ENCODE results near the gene FGF22. TPM values are rescaled to one million over a fixed set of nuclear protein-coding genes. Genes with fewer than 3 reads are reported as not detected.
"Not testable (repeated sequence)": the region's sequence is repeated elsewhere in the genome, so short reads cannot be mapped to it uniquely, and the experiment has no call there.

Gene FGF22
- total RNA-seq, 1 experiment from 2014 or later: not detected

DNA sequence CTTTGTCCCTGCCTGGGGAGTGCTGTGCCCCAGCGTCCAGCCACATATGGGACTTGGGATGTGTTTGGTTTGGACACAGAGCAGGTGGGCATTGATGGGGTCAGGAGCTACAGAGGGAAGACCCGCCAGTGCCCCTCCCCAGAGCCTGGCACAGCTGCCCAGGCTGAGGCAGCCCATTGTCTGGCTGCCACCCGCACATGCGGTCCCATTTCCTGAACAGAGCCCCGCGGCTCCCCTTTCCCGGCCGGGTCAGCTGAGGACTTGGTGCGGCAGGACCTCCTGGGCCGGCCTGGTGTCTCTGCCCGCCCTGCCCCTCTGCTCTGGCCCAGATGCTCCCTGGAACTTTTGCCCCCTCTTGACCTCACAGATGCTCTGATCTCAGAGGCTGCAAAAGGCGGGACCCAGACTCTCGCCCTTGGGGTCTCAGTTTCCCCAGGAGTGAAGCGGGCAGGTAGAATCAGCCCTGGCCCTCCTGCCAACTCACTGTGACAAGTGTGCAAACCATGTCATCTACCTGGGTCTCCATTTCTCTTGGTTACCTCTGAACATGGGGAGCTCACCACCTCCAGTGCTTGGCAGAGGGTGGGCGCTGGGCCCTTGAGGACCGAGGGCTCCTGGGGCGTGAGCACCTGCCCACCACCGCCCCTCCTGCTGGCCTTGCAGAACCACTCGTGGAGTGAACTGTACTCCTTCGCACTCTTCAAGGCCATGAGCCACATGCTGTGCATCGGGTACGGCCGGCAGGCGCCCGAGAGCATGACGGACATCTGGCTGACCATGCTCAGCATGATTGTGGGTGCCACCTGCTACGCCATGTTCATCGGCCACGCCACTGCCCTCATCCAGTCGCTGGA is 32.2 kb upstream of the FGF22 start:
- DNase-seq (ENCODE audit: low read depth): no peak

DNA sequence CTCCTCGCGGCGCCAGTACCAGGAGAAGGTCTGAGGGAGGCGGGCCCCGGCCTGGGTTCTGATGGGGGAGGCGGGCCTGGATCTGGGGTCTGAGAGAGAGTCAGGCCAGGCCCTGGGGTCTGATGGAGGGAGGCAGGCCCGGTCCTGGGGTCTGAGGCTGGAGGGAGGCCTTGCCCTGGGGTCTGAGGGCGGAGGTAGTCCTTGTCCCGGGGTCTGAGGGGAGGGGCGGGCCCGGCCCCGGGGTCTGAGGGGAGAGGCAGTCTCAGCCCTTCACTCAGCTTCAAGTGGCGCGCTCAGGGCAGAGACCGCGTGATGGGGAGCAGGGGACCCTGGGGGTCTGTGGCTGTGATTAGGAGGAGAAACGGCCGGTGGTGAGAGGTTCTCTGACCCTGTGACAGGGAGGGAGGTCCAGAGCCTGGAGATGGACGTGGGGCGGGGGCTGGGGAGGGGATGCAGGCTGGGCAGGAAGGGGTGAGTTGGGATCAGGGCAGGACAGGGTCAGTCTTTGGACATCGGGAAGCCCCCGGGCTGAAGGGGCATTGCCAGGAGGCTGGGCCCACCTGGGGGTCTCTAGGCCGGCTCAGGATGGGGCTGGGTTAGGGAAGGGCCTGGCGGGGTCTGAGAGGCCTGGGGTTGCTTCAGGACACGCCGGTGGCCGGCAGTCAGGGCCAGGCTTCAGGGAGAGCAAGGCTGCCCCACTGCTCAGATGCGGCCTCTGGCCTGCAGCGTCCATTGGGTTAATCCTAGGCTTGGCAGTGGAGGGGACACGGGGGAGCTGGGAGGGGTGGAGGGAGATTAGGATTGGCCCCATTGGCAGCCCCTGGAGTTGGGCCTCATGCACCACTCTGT is 31.3 kb upstream of the FGF22 start:
- DNase-seq (ENCODE audit: low read depth): no peak

DNA sequence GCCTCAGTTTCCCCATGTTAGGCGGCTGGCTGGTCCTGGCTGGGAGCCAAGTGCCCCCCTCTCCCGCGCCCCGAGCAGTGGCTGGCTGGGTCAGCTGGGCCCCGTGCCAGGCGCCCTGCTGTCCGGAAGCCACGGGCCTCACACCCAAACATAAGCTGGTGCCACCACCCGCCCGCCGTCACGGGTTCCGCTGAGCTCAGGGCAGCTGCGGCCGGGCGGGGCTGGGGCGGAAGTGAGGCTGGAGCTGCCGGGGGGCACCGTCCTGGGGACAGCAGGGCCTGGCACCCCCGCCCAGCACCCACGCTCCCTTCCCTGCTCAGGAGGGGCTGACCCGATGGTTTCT is 30.7 kb upstream of the FGF22 start:
- DNase-seq (ENCODE audit: low read depth): peak; percentile 58

DNA sequence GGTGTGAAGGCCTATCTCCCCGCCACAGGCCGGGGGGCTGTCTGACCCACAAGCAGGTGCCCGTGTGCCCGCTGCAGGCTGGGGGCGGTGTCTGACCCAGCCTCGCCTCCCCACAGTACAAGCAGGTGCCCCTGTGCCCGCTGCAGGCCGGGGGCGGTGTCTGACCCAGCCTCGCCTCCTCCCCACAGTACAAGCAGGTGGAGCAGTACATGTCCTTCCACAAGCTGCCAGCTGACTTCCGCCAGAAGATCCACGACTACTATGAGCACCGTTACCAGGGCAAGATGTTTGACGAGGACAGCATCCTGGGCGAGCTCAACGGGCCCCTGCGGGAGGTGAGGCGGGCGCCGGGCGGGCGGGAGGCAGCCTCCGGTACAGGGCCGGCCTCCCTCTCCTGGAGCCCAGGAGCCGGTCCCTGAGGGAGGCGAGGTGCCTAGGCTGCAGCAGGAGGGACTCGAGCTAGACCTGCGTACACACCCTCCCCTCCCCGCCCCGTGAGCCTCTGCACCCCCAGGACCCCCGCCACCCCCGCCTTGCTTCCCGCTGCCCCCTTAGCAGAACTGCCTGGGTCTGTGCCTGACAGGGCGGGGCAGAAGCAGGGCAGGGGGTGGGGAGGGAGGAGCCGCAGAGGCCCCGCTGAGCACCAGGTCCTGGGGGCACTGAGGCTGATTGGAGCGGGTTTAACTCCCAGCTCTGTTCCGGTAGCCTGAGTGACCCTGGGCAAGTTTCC is 29.4 kb upstream of the FGF22 start:
- DNase-seq (ENCODE audit: low read depth): peak; percentile 23

DNA sequence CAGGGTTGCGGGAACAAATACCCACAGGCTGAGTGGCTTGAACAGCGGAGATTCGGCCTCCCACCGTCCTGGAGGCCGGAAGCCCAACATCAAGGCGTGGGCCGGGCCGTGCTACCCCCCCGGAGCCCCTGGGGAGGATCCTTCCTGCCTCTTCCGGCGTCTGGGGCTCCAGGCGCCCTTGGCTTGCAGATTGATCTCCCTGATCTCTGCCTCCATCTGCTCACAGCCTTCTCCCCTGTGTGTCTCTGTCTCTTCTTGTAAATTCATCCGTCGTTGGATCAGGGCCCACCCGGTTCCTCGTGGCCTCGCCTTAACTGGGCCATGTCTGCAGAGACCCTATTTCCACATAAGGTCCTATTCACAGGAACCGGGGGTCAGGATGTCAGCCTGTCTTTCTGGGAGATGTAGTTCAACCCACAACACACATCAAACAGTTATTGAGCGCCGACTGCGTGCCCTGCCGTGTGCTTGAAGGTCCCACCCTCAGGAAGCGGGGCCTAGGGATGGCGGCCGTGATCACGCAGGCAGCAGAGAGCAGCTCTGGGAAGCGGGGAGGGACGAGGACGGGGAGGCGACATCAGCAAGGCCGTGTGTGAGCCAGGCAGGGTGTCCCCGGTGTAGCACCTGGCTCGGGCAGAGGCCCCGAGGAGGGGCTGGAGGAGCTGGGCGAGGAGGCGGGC is 28.7 kb upstream of the FGF22 start:
- DNase-seq (ENCODE audit: low read depth): peak; percentile 83

DNA sequence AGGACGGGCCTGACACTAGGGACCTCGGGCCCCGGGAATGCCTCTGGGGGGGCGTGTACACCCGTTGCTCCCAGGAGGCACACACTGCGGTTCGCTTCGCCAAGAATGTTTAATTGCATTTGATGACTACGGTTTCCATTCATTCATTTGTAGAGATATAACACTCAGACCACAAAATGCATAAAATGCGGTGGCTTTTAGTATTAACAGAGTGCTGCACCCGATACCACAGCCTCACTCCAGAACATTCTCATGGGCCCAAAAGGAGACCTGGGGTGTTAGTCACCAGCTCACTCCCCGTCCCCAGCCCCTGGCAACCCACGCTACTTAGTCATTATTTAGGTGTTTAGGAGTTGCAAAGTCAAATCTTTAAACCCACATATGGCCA is 28.2 kb upstream of the FGF22 start:
- peak; percentile 98 for DNase-seq (ENCODE audit: low read depth)

DNA sequence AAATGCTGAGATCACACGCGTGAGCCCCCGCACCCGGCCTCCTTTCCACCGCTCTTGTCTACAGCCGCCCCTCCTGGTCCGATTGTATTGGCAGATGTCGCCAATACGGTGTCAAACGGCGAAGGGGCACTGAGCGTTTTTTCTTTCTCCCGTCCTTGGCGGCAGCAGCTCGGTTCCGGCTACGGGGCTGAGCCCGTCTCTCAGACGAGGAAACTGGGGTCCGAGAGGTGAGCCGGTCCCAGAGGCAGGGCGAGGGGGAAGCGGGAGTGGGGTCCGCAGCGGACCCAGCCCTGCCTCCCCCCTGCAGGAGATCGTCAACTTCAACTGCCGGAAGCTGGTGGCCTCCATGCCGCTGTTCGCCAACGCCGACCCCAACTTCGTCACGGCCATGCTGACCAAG is 26.7 kb upstream of the FGF22 start:
- no peak for DNase-seq (ENCODE audit: low read depth)

DNA sequence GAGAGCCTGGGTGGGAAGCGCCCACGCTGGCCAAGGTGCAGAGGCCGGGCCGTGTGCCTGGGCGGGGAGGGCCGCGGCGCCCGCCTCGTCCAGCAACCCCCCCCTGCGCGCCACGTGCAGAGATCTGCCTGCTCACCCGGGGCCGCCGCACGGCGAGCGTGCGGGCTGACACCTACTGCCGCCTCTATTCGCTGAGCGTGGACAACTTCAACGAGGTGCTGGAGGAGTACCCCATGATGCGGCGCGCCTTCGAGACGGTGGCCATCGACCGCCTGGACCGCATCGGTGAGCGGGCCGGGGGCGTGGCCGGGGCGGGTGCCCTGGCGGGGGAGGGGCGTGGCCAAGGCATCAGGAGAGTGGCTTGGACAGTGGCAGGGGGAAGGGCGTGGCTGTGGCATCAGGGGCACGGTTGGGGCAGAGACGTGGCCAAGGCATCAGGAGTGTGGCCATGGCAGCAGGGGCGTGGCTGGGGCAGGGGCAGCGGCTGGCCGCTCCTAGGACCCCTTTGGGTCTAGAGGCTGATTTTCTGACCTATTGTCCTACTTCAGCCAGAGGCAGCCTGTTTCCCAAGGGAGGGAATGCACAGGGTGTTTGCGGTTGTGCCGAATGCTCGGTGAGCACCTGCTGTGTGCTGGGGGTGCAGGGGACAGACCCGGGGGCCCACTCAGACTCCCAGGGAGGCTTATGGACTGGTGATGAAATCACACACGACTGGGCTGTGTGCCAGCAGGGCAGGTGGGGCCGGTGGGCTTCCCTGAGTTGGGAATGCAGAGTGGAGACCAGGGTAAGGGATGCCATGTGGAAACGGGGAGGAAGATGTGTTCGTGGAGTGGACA is 25.7 kb upstream of the FGF22 start:
- no peak for DNase-seq (ENCODE audit: low read depth)

DNA sequence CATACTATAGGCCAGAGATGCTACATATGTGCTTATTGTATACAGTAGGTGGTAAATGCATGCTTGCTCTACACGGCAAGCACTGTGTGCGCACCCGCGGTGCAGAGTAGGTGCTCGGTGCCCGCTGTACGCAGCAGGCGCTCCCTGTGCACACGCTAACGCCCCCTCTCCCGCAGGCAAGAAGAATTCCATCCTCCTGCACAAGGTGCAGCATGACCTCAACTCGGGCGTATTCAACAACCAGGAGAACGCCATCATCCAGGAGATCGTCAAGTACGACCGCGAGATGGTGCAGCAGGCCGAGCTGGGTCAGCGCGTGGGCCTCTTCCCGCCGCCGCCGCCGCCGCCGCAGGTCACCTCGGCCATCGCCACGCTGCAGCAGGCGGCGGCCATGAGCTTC is 24.1 kb upstream of the FGF22 start:
- DNase-seq (ENCODE audit: low read depth): no peak

DNA sequence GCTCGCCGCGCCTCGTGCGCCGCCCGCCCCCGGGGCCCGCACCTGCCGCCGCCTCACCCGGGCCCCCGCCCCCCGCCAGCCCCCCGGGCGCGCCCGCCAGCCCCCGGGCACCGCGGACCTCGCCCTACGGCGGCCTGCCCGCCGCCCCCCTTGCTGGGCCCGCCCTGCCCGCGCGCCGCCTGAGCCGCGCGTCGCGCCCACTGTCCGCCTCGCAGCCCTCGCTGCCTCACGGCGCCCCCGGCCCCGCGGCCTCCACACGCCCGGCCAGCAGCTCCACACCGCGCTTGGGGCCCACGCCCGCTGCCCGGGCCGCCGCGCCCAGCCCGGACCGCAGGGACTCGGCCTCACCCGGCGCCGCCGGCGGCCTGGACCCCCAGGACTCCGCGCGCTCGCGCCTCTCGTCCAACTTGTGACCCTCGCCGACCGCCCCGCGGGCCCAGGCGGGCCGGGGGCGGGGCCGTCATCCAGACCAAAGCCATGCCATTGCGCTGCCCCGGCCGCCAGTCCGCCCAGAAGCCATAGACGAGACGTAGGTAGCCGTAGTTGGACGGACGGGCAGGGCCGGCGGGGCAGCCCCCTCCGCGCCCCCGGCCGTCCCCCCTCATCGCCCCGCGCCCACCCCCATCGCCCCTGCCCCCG is 23.5 kb upstream of the FGF22 start:
- DNase-seq (ENCODE audit: low read depth): no peak

DNA sequence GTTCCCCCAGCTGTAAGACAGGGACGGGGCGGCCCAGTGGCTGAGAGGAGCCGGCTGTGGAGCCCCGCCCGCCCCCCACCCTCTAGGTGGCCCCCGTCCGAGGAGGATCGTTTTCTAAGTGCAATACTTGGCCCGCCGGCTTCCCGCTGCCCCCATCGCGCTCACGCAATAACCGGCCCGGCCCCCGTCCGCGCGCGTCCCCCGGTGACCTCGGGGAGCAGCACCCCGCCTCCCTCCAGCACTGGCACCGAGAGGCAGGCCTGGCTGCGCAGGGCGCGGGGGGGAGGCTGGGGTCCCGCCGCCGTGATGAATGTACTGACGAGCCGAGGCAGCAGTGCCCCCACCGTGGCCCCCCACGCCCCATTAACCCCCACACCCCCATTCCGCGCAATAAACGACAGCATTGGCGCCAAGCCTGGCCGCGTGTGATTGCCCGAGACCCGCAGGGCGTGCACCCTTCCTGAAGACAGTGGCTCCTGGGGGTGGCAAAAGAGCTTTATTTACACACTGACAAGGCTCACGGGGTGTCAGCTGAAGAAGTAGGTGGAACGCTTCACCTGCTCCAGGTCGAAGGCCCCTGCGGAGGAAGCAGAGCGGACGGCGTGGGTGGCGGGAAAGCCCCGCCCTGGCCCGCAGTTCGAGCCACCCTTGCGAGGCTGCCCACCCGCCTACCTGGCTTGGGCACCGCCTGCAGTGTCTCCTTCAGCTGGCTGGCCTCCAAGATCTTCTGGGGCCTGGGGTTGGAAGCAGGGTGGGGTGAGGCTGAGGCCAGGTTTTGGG is 22.7 kb upstream of the FGF22 start:
- no peak for DNase-seq (ENCODE audit: low read depth)

DNA sequence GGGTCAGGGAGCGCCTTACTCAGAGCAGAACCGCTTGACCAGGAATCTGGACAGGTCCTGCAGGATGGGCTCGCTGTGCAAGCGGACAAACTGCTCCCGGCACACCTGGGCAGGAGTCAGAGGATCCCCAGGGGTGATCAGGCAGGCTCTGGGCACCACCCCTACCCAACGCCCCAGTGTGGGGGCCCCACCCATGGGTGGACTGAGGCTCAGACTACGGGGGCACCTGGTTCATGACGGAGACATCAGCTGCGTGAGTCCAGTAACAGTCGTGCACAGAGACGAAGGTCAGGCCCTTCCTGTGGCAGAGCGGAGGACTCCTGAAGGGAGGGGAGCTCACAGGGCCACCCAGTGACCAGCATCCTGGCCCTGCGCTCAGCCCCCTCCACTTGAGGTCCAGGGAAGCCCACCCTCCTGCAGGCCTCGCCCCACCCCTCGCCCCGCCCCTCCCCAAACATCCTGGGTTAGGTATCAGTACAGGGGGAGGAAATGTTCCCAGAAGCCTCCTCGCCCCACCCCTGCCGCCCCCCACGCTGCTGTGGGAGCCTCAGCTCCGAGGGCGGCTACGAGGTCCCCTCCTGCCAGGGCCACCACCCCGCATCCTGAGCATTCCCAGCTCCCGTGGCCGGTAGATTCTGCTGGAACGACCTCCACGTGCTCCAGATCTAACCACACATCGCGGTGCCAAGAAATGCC is 22.0 kb upstream of the FGF22 start:
- DNase-seq (ENCODE audit: low read depth): no peak

DNA sequence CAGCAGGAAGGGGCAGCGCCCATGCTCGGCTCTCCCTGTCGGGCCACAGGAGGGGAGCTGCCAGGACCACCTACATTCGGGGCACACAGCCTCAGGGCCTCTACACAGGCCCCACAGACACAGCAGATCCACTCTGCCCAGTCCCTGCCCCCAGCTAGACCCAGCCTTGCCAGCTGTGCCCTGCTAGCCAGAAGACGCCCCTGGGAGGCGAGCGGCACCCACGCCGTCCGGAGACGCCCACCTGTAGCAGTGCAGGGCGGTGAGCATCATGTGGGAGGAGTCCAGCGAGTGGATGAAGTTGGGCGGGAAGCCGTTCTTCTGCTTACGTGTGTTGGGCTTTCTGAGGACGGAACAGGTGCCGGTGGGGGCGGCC is 21.4 kb upstream of the FGF22 start:
- DNase-seq (ENCODE audit: low read depth): no peak

DNA sequence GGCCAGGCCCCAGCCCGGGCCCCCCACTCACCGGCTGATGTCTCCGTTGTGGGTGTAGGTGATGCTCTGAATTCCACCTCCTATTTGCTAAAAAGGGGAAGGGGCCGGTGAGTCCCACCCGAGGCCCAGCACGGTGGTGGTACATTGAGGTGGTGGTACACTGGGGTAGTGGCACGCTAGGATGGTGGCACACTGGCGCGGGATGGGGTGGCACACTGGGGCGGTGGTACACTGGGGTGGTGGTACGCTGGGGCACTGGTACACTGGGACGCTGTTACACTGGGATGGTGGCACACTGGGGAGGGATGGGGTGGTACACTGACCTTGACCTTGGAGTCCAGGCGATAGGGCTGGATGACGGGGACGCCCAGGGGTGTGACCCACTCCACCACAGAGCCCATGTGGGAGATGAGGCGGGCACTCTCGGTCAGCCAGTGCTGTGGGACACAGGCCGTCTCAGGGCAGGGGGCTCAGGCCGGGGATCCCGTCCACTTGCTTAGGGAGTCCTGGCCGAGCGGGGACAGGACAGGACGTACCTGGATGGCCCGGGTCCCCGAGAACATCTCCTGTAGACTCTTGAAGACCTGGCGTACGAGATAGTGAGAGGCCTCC is 20.9 kb upstream of the FGF22 start:
- no peak for DNase-seq (ENCODE audit: low read depth)

DNA sequence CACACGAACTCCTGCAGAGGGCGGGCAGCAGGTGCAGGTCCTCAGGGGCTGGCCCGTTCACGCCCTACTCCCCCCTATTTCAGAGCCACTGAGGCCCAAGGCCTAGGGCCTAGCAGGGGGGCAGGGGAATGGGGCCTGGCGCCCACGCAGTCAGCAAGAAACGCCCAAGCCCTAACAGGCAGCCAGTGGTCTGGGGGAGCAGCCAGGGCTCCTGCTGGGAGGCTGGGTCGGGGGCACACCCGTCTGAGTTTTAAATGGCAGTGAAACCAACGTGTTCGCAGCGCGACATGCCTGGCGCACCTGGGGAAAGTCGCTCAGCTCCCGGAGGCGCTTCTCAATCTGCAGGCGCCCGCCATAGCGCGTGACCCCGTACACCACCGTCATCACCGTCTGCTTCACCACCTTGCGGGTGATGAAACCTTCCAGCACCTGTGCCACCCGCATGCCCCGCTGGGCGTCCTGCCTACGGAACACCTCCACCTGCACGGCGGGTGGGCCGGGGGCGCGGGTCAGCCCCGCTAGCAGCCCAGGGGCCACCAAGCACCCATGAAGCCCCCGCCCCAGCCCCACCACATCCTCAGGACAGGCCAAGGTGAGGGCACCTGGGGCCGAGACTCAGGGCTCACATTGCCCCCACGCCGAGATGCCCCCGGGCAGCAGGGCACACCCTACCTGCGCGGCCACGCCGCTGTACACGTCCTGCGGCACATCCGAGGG is 20.2 kb upstream of the FGF22 start:
- DNase-seq (ENCODE audit: low read depth): no peak

DNA sequence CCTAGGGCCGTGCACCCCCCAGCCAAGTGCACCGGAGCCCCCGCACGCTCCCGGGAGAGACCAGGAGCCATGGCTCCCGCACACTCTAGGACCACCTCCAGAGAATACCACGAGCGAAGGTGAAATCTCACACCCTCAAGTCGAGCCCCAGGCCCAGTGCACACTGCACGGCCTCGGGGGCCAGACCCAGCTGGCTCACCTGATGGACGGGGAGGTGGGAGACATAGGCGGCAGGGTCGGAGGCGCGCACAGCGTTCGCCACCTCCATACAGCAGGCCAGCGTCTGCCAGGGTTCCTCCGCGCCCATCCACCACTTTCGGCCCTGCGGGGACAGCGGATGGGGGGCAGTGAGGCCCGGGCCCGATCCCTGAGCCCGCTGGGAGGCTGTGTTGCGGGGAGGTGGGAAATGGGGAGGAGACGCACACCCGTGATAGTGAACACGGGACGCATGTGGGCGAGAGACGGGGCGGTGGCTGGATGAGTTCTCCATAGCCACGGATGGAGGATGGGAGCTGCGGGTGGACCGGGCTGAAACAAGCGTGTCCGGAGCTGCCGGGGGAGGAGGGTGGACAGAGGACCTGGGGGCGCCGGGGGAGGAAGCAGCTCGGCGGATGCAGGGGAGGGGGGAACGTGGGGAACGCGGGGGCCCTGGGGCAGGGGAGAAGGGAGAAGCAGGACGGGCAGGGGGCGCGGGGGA is 19.4 kb upstream of the FGF22 start:
- DNase-seq (ENCODE audit: low read depth): no peak

DNA sequence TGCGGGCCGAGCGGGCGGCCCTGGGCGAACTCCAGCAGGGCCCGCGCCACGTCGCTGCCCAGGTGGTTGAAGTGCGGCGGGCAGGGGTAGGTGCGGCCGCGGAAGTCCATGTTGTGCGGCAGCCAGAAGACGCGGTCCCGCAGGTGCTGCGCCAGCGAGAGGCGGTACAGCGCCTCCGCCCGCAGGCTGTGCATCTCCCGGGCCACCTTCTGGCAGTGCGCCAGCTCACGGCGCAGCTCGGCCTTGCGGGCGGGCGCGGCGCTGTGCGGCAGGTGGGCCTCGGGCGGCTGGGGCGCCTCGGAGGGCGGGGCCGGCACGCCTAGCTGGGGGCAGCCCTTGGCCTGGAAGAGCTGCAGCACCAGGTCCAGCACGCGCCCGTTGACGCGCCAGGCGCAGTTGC is 18.5 kb upstream of the FGF22 start:
- DNase-seq (ENCODE audit: low read depth): not testable (repeated sequence)

All from LHCN-M2 (cell line).